HG02798 (cell line): ENCODE measurements around the gene APRT.
A peak's percentile ranks its signal among the peaks of the same experiment; 100 is the strongest.
"Not testable (repeated sequence)": the region's sequence is repeated elsewhere in the genome, so short reads cannot be mapped to it uniquely, and the experiment has no call there.

Experiments used
- ATAC-seq: cut with Tn5 transposase; IDR thresholded peaks from one replicate; pipeline ENCODE4 v1.9.1; 2021; ENCODE audit warnings: mild to moderate bottlenecking; ENCODE audit not compliant: unreplicated experiment, poor library complexity

The APRT gene

DNA sequence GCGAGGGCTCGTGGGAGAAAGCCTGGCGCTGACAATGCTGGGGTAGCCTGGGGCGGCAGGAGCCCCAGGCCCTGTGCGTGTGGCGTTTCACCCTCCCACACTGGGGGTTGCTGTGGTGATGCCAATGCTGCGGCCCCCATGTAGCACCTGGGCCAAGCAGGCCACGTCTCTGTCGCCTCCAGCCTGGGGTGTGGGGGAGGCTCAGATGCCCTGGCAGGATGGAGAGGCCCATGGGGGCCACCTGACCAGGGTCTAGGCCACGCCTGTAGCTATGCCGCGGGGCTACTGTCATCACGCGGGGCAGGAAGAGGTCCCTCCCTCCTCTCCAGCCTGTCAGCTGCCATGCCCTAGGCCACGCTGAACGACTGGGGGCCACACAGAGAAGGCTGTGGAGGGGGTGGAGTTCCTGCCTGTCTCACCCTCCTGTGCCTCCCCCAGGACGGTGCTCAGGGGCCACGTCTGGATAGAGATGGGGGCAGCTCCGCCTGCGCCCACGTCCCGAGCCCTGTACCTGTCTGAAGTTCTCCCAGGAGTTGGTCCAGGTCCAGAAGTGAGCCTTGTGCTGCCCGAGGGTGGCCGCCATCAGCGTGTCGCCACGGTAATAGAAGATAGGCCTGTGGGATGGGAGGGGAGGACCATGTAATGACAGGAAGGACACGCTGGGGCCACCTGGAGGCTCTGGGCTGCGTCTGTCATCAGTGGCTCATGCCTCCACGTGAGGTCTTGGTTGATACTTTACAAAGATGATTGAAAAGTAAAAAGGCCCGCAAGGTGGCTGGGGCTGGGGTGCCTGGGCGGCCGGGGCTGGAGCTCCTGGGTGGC is 12.7 kb upstream of the APRT start:
- ATAC-seq: no peak

DNA sequence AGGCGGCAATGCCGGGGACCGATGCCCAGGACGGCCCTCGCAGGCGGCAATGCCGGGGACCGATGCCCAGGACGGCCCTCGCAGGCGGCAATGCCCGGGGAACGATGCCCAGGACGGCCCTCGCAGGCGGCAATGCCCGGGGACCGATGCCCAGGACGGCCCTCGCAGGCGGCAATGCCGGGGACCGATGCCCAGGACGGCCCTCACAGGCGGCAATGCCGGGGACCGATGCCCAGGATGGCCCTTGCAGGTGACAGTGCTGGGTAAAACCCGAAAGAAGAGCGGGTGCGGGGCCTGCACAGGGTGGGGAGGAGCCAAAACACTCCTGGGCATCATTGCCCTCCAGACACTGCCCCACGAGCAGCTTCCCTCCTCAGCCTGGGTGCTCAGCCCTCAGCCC is 11.9 kb upstream of the APRT start:
- ATAC-seq: not testable (repeated sequence)

DNA sequence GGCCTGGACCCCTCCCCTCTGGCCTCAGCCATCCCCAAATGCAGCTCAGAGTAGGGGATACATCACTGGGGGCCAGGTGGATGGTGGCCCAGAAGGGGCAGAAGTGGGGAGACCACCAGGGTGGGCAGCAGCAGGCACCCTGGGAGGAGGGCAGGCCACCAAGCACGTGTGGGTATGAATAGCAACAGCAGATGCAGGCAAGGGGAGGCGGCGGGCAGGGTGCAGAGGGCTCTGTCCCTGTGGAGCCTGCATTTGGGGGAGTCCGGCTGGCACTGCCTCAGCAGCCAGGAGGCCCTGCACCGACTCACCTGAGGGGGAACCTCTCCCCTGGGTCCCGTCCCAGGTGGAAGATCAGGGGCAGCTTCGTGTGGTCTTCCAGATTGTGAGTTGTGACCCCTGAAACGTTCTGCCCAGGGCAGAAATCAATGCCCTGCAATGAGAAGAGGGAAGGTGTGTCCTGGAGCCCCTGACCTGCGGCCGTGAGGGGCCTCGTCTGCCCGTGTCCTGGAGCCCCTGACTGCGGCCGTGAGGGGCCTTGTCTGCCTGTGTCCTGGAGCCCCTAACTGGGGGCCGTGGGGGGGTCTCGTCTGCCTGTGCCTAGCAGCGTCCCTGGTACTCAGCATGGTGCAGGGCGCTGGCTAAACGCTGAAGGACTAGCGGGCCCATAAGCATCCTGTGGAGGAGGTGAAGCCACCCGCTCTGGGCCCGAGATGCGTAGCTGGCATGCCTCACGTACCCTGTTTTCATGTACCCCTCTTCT is 10.7 kb upstream of the APRT start:
- ATAC-seq: no peak

DNA sequence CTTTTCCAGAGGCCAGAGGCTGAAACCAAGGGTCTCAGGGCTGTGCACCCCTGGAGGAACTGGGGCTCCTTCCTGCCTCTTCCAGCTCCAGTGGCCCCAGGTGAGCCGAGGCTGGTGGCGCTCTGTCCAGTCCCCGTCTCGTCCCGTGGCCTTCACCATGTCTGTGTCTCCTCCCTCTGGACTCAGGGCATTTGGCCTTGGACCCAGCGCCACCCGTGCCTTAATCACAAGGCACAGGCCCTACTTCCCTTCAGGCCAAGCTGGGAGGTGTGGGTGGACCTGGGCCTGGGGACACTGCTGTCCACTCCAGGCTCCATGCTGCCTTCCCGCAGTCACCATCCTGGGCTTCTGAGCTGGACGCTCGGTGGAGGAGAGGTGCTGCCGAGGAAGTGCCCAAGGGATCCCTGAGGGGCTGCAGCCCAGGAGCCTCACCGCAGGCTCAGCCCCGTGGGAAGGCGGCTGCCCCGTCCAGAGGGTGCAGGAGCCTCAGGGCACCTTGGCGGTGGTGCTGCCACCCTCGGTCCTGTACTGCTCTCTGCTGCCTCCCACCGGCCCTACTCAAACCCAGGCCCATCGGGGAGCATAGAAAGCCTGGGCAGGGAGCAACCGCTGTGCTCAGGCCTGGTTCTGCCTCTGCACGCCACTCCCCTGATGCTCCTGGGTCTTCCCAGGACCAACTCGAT is 9.6 kb upstream of the APRT start:
- ATAC-seq: no peak

DNA sequence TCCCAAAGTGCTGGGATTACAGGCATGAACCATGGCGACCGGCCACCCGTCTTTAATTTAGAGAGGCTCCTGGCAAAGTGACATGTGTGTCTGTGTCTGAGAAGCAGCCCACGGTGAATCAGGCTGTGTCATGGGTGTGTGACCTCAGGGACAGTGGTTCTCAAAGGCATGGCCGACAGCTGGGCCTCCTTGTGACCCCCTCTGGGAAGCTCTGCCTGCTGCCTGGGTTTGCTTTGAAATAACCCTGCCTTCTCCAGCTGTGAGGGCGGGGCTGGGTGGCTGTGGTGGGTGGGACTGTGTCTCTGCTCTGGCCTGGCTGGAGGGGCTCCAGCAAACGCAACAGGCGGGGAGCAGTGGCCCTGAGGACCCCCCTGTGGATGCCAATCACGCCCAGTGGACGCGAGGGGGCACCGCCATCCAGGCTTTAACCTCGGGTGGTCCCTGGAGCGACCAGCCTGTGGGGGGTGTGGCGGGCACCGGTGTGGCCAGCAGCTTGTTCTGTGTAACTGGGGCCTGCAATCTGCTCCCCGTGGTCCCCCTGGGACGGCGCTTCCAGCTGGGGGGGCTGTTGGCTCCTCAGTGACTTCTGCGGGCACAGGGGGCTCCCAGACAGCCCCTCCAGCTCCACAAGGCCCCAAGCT is 8.8 kb upstream of the APRT start:
- ATAC-seq: no peak

DNA sequence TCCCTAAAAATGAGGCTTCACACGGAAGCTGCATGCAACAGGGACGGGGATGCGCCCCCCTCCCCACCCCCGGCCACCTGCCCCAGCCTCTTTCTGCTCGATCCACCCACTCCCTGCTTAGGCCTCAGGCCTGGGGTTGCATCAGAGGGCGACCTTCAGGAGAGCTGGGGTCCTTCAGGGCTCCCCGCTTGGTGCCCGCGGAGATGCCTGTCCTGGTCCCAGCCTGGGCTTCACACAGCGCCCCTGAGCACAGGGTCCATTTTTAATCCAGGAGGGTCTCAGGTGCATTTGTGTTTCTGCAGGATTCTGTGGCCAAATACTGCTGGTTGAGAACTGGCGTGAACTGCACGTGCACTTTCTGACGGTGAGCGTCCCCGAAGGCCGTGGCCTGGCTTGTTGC is 7.4 kb upstream of the APRT start:
- no peak for ATAC-seq

DNA sequence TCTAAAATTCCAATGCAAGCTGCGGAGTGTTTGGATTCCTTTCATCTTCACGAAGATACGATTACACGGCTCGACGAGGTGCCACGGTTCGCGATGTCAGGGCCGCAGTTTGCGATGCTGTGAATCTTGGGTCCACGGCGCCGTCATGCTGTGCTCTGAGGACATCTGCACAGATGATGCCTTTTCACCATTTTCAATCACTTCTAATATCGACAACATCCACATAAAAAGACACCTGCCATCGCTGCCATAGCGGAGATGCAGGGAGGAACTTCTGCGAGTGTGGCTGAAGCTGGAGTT is 6.8 kb upstream of the APRT start:
- no peak for ATAC-seq

DNA sequence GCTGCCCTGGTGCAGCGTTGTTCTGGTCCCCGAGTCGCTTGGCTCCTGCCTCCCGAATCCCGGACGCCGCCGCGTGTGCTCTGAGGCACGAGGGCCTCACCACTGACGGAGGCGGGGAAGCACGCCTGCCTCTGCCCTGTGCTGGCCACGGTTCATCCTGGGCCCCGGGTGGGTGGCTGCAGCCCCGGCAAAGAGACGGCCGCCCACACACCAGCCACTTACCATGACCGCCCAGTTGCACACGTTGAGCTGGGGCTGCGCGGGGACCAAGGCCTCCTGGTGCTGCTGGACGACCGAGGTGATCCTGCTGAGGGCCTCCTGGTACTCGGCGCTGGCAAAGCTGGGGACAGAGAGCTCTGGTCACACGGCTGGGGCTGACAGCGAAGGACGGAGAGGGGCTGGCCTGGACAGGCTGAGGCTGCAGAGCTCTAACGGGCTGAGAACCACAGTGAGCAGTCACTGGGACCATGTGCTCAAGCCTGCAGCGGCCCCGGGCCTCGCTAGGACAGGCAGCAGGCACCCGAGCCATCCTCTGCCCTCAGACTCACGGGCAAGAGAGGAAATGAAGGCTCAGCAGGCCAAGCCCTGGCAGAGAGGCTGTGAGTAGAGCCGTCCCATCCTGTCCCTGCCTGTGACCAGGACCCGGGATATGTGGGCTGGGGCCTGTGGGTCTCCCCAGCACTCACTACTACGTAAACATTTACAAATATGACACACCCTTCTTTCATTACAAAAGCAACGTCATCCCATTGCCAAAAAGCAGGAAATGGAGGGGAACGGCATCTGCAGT is 6.3 kb upstream of the APRT start:
- ATAC-seq: no peak

DNA sequence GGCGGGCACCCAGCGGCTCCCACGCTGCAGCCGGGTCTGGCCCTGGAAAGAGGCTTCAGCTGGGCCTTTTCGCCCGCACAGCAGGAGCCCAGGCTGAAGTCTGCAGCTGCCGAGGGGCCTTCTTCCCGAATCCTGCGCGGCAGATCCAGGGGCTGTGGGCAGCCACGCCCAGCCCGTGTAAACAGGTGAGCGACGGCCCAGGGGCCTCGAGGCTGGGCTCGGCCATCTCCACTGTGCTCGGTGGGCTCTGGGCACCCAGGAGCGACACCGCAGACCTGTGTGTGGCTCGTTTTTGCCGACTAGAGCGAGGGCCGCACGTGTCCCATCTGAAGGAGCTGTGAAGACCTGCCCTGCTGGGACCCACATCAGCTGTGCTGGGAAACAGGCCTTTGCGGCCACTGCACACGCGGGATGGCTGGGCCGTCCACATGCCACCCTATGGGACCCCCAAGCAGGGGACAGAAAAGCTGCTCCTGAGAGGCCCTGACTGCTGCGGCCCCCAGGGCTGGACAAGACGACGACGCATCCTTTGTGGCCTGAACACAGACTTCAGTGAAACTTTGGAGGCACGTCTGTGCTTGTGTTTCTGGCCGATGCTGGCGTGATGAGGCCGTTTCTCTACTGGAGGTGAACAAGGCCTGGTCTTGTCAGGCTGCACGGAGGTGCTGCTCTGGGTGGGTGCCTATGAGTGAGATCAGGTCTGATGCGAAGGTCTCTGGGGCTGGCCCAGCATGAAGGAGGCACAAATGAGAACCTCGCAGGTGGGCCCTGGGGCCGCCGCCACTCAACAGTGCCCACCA is 5.2 kb upstream of the APRT start:
- no peak for ATAC-seq

DNA sequence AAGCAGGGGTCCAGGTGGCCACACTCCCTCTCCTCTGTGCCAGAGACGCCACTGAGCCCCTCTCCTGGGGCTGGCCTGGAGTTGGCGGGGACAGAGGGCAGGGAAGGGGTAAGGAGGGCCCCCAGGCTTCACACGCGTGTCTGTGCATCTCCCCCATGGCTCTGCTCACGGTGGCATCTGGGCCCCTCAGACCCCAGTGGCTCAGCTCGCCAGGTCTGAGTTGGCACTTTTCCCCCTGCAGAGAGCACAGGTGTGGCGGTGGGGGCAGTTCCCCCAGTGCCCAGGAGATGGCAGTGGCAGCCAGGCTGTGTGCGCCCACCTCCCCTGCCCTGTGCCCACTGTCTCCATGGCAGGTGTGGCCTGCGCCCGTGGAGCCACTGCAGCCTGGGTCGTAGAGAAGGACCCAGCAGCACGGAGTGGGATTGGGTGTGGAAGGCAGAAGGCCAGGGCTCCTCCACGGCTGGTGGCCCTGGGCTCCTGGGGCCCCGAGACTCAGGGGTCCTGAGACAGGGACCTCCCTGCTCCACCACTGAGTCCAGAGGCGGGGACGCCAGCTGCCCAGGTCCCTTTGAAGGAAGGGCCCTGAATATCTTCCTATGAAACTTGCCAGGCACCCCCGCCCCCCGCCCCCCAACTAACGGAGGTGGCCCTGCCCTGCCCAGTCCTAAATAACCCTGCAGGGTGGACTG is 4.3 kb upstream of the APRT start:
- ATAC-seq: no peak

DNA sequence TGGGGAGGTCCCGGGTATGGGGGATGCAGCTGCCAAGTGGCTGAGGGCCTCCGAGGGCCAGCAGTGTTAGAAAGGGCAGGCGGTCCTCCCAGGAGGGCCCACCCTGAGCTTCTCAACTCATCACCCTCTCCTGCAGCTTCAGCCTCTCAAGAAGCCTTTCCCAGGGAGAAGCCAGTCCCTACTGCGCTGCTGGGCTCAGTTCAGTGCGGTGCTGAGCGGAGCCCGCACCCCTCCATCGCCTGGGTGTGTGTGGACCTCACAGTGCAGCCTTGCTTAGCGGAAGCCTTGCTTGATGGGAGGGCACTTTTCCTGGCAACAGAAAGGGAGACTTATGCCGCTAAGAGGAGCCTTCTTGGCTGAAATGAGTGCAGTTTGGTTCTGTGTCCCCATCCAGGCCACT is 3.5 kb upstream of the APRT start:
- no peak for ATAC-seq

DNA sequence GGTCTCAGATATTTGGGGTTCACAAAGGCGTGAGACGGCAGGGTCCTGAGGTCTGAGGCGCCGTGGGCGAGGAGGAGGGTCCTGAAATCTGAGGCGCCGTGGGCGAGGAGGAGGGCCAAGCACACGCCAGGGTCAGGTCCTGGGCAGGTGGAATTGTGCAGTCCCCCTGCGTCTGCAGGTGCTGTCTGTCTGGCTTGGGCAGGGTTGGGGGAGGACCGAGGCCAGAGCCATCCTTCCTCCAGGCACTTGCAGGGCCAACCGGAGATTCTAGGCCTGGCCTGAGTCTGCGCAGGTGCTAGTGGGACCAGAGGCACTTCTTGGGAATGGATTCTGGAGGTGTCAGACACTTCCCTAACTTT is 2.4 kb upstream of the APRT start:
- ATAC-seq: no peak

DNA sequence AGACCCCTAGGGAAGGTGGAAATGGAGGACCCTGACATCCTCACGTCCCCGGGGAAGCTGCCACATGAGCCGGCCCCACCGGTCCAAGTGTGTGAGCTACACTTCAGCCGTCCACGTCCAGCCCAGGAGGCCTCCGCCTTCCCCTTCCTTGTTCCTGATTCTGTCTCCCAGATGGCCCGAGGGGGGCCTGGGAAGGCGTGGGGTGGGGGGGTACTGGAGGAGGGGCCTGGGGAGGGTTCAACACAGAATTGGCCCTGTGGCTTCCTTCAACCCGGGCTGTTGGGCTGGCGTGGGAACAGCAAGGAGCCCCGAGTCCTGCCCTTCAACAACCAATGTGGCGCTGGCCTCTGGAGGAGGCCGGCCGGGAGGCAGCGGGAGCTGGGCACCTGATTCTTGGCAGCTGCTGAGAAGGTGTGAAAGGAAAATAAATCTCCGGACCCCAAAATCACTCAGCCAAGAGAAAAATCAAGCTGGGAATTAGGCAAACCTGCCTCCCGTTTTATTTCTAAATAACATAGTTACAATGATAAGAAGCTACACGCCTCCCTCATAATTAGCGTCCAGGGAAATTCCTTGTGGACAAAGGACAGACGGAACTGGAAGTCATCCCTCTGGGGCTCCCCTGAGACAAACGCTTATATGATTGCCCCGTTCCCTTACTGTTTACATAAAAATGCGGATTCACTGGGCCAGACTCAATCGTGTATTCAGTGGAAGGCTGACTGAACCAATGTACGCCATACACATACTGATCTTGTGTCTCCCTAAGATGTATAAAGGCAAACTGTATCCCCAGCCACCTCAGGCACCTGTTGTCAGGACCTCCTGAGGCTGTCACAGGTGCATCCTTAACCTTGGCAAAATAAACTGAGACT is 1.8 kb upstream of the APRT start:
- ATAC-seq: no peak

DNA sequence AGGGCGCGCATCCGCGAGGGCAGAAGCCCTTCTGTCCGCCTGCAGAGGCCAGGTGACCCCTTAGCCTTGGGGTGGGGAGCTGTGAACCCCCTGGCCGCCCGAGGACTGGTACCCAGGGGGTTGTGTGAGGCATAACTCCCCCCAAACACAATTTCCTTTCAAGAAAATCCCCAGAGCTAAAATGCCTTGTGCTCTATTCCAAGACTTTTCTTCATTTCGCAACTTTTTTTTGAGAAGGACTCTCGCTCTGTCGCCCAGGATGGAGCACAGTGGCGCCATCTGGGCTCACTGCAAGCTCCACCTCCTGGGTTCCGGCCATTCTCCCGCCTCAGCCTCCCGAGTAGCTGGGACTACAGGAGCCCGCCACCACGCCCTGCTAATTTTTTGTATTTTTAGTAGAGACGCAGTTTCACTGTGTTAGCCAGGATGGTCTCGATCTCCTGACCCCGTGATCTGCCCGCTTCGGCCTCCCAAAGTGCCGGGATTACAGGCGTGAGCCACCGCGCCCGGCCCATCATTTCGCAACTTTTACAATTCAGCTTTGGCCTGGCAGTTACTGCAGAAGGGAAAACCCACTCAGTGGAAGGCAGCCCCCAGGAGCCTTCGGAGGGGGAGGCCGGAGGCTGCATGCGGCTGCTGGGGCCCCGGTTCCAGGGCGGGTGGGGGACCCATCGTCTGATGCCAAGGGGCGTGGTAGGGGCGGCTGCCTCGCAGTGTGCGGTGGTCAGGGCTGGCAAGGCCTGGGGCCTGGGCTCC is 963 bp upstream of the APRT start:
- no peak for ATAC-seq

DNA sequence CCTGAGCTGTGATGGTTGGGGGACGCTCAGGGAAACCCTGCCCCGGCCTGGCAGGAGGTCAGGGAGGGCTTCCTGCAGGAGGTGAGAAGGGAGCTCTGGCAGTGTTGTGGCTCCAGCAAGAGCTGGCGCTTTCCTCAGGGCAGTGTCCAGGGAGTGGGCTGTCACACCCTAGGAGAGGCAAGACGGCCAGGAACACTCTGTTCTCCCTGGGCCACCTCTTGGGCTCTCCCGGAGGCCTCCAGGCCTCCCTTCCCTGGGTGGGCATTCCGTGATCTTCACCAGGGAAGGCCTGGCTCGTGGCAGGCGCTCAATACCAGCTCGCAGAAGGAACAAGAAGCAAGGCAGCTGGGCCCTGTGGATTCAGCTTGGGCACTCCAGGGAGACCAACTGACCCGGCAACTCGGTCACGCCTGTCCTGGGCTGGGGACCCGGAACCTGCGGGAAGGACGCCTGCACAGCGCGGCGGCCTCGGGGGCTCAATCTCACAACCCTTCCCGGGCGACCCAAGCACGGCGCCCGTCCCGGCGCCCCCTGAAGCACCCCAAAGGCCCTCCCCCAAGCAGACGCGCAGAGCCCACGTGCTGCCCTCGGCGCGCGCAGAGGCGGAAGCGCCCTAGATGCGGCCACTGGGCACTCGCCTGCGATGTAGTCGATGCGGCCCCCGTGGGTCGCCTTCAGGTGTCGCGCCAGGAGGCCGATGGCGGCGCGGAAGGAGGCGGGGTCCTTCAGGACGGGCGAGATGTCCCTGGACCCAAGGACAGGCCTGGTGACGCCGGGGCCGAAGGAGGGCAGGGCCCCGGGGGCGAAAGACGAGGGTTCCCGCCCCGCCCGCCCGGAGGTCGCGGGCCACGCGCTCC is 588 bp downstream of the APRT start:
- ATAC-seq: peak; percentile 62

DNA sequence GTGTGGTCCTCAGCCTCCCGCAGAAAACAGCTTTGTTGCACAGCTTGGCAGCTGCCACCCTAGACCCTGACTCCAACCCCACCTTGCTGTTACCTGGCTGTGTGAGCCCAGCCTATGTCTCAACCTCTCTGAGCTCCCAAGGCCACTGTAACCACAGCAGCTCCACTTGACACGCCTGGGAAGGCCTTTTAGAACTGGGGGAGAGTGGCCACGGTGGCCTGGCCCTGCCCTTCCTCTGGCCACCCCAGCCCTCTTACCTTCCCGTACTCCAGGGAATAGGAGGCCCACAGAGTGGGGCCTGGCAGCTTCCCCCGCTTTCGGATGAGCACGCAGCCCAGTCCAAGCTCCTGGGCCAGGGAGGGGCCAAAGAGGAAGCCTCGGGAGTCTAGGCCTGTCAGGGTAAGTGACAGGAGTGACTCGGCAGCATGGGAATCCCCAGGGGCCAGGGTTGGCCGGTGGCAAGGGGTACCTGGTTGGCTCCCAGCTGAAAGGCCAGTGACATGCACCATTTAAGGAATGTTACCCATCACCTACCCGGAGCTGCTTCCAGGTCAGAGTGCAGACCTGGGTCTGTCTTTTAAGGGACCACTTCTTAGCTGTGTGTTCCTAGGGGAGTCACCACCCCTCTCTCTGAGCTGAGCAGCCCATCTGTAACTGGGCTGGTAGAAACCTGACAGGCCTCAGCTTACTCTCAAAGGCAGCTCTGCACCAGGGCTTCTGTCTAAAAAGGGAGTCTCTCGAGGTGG is 1.4 kb downstream of the APRT start:
- no peak for ATAC-seq
